ENCODE data around the gene NKG7.
A peak's percentile ranks its signal among the peaks of the same experiment; 100 is the strongest.

The NKG7 gene

DNA sequence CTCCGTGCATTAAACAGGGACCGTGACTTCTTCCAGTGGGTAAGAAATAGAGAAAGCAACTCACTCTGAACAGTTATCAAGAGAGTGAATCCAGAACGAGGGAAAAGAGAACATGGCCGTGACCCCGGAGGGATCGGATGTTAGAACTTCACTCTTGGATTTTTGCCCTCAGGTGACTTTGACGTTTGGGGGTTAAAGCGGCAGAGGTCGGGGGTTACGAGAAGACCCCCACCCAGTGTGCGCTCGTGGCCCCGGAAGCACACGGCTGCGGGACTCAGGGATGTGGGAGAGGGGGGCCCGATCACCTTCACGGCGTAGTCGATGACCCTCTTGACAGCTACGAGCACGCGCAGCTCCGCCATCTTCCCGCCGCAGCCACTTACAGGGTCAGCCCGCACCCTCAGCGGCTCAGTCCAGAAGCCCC is 6.5 kb downstream of the NKG7 start, which contains the start of gene ETFB:
Gene ETFB (minus strand): TSS at position 424 of the 424 bp plus-strand sequence. CDS start 62 bp downstream, at position 362.
- H3K4me3 ChIP-seq (ENCODE audit: low read length in 2 of 2) = peak within 1 kb of the TSS; percentile 70 to 93
- peaks cover 4% of the 10 kb centered on the region for H3K79me1 ChIP-seq (ENCODE audit: low read depth, low read length)
- H2BK5ac ChIP-seq (ENCODE audit: low read length) = peak within 1 kb of the TSS; percentile 99
- H2BK15ac ChIP-seq (ENCODE audit: low read length) = peak within 1 kb of the TSS; percentile 100
- peak within 1 kb of the TSS; percentile 97 for H3K18ac ChIP-seq (ENCODE audit: low read length)
- peak within 1 kb of the TSS; percentile 93 for H3K23ac ChIP-seq (ENCODE audit: low read depth, low read length, poor library complexity)
- H2BK12ac ChIP-seq (ENCODE audit: low read length) = peak within 1 kb of the TSS; percentile 73
- H3K9ac ChIP-seq (ENCODE audit: low read depth, low read length, poor library complexity) = peak within 1 kb of the TSS; percentile 95
- peak within 1 kb of the TSS; percentile 49 for H3K14ac ChIP-seq (ENCODE audit: low read length)
- WGBS, 2 donors (ENCODE audit: extremely low coverage in 2 of 2, insufficient read length in 2 of 2, insufficient replicate concordance in 1 of 2) = no CpG with 5 or more reads among the region's 27 CpGs
- H3K4me1 ChIP-seq (ENCODE audit: control insufficient read depth in 2 of 2, insufficient read depth in 1 of 2, low read depth in 1 of 2, low read length in 2 of 2) = peaks cover 12 to 15% of the 10 kb centered on the region in 2 donors
- peak within 1 kb of the TSS; percentile 94 for H3K4me2 ChIP-seq (ENCODE audit: insufficient read depth, low read length, poor library complexity, severe bottlenecking)
- peak within 1 kb of the TSS; percentile 94 for H3K27ac ChIP-seq (replicated peaks; ENCODE audit: low read length)
- H3K27me3 ChIP-seq (ENCODE audit: control insufficient read depth in 3 of 3, insufficient read depth in 3 of 3, low read depth in 1 of 3, low read length in 3 of 3) = peaks cover 0 to 5% (median 0%) of the 10 kb centered on the region in 3 experiments
- H2BK120ac ChIP-seq (ENCODE audit: low read depth, low read length) = peak within 1 kb of the TSS; percentile 21
- H2AFZ ChIP-seq (ENCODE audit: low read length) = peak within 1 kb of the TSS; percentile 88
- H3K4ac ChIP-seq (ENCODE audit: low read length) = no peak within 1 kb of the TSS
- peak within 1 kb of the TSS; percentile 98 for H2AK5ac ChIP-seq (ENCODE audit: low read depth, low read length)
- H3K36me3 ChIP-seq (replicated peaks in 1 of 2; ENCODE audit: control insufficient read depth in 2 of 2, insufficient read depth in 2 of 2, low read length in 2 of 2) = no peaks in the 10 kb centered on the region
- no peaks in the 10 kb centered on the region for H3K9me3 ChIP-seq (replicated peaks in 1 of 2; ENCODE audit: control insufficient read depth in 2 of 2, insufficient read depth in 1 of 2, low read depth in 1 of 2, low read length in 2 of 2)
- H4K8ac ChIP-seq (ENCODE audit: low read depth, low read length) = no peak within 1 kb of the TSS
- peak within 1 kb of the TSS; percentile 43 for H4K91ac ChIP-seq (ENCODE audit: low read depth, low read length, poor library complexity)
- DNase-seq (ENCODE audit: low spot score) = peak; percentile 24

GRCh38 chr19:51365211-51365964 is 7.1 kb downstream of the NKG7 start:
- peak overlapping the region; percentile 43 for H4K91ac ChIP-seq (ENCODE audit: low read depth, low read length, poor library complexity)
- H3K4ac ChIP-seq (ENCODE audit: low read length) = no peak overlapping the region
- H3K4me2 ChIP-seq (ENCODE audit: insufficient read depth, low read length, poor library complexity, severe bottlenecking) = peak overlapping the region; percentile 94
- H3K27me3 ChIP-seq (ENCODE audit: control insufficient read depth in 3 of 3, insufficient read depth in 3 of 3, low read depth in 1 of 3, low read length in 3 of 3) = peaks cover 0 to 3% (median 0%) of the 10 kb centered on the region in 3 experiments
- H3K36me3 ChIP-seq (replicated peaks in 1 of 2; ENCODE audit: control insufficient read depth in 2 of 2, insufficient read depth in 2 of 2, low read length in 2 of 2) = no peaks in the 10 kb centered on the region
- no peak overlapping the region for H3K23ac ChIP-seq (ENCODE audit: low read depth, low read length, poor library complexity)
- H3K4me3 ChIP-seq (ENCODE audit: low read length in 2 of 2) = peak overlapping the region; percentile 70 to 81
- no CpG with 5 or more reads among the region's 10 CpGs for WGBS, 2 donors (ENCODE audit: extremely low coverage in 2 of 2, insufficient read length in 2 of 2, insufficient replicate concordance in 1 of 2)
- no peaks in the 10 kb centered on the region for H3K9me3 ChIP-seq (replicated peaks in 1 of 2; ENCODE audit: control insufficient read depth in 2 of 2, insufficient read depth in 1 of 2, low read depth in 1 of 2, low read length in 2 of 2)
- peaks cover 4% of the 10 kb centered on the region for H3K79me1 ChIP-seq (ENCODE audit: low read depth, low read length)
- peaks cover 12 to 15% of the 10 kb centered on the region in 2 donors for H3K4me1 ChIP-seq (ENCODE audit: control insufficient read depth in 2 of 2, insufficient read depth in 1 of 2, low read depth in 1 of 2, low read length in 2 of 2)
- H2BK15ac ChIP-seq (ENCODE audit: low read length) = peak overlapping the region; percentile 18
- H4K8ac ChIP-seq (ENCODE audit: low read depth, low read length) = no peak overlapping the region
- no peak overlapping the region for H2BK120ac ChIP-seq (ENCODE audit: low read depth, low read length)
- no peak overlapping the region for H3K14ac ChIP-seq (ENCODE audit: low read length)
- peak overlapping the region; percentile 8 for H3K18ac ChIP-seq (ENCODE audit: low read length)
- no peak overlapping the region for H3K27ac ChIP-seq (replicated peaks; ENCODE audit: low read length)
- peak overlapping the region; percentile 92 for H2AK5ac ChIP-seq (ENCODE audit: low read depth, low read length)
- no peak for DNase-seq (ENCODE audit: low spot score)
- H2BK12ac ChIP-seq (ENCODE audit: low read length) = peak overlapping the region; percentile 2
- peak overlapping the region; percentile 88 for H2AFZ ChIP-seq (ENCODE audit: low read length)
- H3K9ac ChIP-seq (ENCODE audit: low read depth, low read length, poor library complexity) = peak overlapping the region; percentile 77
- peak overlapping the region; percentile 75 for H2BK5ac ChIP-seq (ENCODE audit: low read length)

DNA sequence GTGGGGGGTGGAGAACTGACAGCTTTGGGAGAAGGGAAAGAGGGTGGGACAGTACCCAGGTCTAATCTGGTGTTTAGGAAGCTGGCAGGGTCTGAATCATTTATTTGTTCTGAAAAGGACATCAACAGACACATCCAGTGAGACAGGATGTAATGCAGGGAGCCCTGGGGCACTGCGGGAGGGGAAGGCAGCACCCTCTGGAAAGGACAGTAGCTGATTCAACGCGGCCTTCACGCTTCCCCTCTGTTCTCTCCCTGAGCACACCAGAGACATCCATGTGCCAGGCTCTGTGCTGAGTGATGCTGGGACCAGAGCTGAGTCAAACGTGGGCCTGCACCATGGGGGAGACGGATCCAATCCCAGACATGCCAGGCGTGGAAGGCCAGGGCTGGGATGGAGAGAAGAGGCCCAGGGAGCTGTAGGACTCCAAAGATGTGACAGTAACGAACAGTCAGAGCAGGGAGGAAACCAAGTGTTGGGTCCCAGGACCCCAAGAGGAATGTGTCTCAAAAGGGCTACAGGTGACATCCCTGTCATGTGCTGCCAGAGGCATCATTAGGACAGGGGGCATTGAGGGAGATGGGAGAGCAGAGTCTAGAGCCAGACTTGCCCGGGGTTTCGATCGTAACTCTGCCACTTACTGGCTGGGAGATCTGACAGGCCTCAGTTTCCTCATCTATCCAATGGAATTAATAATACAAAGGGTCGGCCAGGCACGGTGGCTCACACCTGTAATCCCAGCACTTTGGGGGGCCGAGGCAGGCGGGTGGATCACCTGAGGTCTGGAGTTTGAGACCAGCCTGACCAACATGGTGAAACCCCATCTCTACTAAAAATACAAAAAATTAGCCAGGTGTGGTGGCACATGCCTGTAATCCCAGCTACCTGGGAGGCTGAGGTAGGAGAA is 8.0 kb downstream of the NKG7 start:
- Histone ChIP-seq H3K4ac (ENCODE audit: low read length) (no peak overlapping the region), H3K9me3 (replicated peaks in 1 of 2; ENCODE audit: control insufficient read depth in 2 of 2, insufficient read depth in 1 of 2, low read depth in 1 of 2, low read length in 2 of 2) (no peaks in the 10 kb centered on the region), H2BK15ac (ENCODE audit: low read length) (no peak overlapping the region), H3K14ac (ENCODE audit: low read length) (no peak overlapping the region), H3K9ac (ENCODE audit: low read depth, low read length, poor library complexity) (no peak overlapping the region), H3K23ac (ENCODE audit: low read depth, low read length, poor library complexity) (peak overlapping the region; percentile 20), H3K27me3 (ENCODE audit: control insufficient read depth in 3 of 3, insufficient read depth in 3 of 3, low read depth in 1 of 3, low read length in 3 of 3) (no peaks in the 10 kb centered on the region), H4K91ac (ENCODE audit: low read depth, low read length, poor library complexity) (no peak overlapping the region), H3K18ac (ENCODE audit: low read length) (peak overlapping the region; percentile 31), H2AK5ac (ENCODE audit: low read depth, low read length) (peak overlapping the region; percentile 86), H3K27ac (replicated peaks; ENCODE audit: low read length) (no peak overlapping the region), H3K4me2 (ENCODE audit: insufficient read depth, low read length, poor library complexity, severe bottlenecking) (no peak overlapping the region), H2BK5ac (ENCODE audit: low read length) (no peak overlapping the region), H3K79me1 (ENCODE audit: low read depth, low read length) (peaks cover 4% of the 10 kb centered on the region), H3K4me3 (ENCODE audit: low read length in 2 of 2) (no peak overlapping the region), H2BK12ac (ENCODE audit: low read length) (no peak overlapping the region), H4K8ac (ENCODE audit: low read depth, low read length) (no peak overlapping the region), H3K36me3 (replicated peaks in 1 of 2; ENCODE audit: control insufficient read depth in 2 of 2, insufficient read depth in 2 of 2, low read length in 2 of 2) (no peaks in the 10 kb centered on the region), H2BK120ac (ENCODE audit: low read depth, low read length) (no peak overlapping the region), H2AFZ (ENCODE audit: low read length) (no peak overlapping the region), H3K4me1 (ENCODE audit: control insufficient read depth in 2 of 2, insufficient read depth in 1 of 2, low read depth in 1 of 2, low read length in 2 of 2) (peaks cover 12 to 15% of the 10 kb centered on the region in 2 donors)
- DNase-seq (ENCODE audit: low spot score) = no peak
- WGBS, 2 donors (ENCODE audit: extremely low coverage in 2 of 2, insufficient read length in 2 of 2, insufficient replicate concordance in 1 of 2) = no CpG with 5 or more reads among the region's 15 CpGs

Data from neuronal stem cell (in vitro differentiated cells).